Endothelial cell of umbilical vein (primary cell): ENCODE data around the gene CIDEA. TPM values are rescaled to one million over a fixed set of nuclear protein-coding genes. Genes with fewer than 3 reads are reported as not detected.
A peak's percentile ranks its signal among the peaks of the same experiment; 100 is the strongest.

ENCODE experiments used
- BruUV-seq: library from RNA; stranded (reverse); fragments of 400-500 nt; replicated peaks from 2 replicates; lab custom pipeline; 2021; lab: Mats Ljungman, UMichigan
- CTCF ChIA-PET: fragments of 300-600, 350-600 bp; sonication (Branson Sonifier 250); formaldehyde crosslinking; loops from one replicate; lab custom pipeline; 2021; ENCODE audit warnings: antibody characterized with exemption, inconsistent platforms; lab: Charles Lee
- POLR2A ChIA-PET: fragments of 300-600, 350-600 bp; sonication (Branson Sonifier 250); formaldehyde crosslinking; loops from one replicate; lab custom pipeline; 2021; ENCODE audit warnings: antibody characterized with exemption, inconsistent platforms; lab: Charles Lee
- DNase-seq: peaks from one replicate; pipeline ENCODE4 v3.0.0-alpha.2; 2011; ENCODE audit warnings: low read depth, low spot score
- FAIRE-seq: peaks from 2 replicates; lab custom pipeline; 2011; peaks lifted over from hg19 to GRCh38; lab: Jason Lieb, UNC
- H2AFZ ChIP-seq: 2 replicates; pipeline ENCODE4 v1.6.0; 2012; ENCODE audit warnings: low read depth, low read length, control low read depth, inconsistent platforms
- H3K27ac ChIP-seq: 2 replicates; pipeline ENCODE4 v1.5.1; 2011; ENCODE audit warnings: low read depth, mild to moderate bottlenecking, control low read depth, low read length, moderate library complexity; ENCODE audit not compliant: insufficient read depth
- H3K27me3 ChIP-seq, 2 experiments: 2 replicates each; pipeline versions ENCODE4 v1.6.0 to v1.6.1; 2011; ENCODE audit warnings: low read length in 2 of 2, mixed read lengths in 1 of 2; ENCODE audit not compliant: control insufficient read depth in 2 of 2, insufficient read depth in 2 of 2
- H3K36me3 ChIP-seq, 2 experiments: 2 replicates in 1 of 2; 3 replicates in 1 of 2; pipeline ENCODE4 v1.5.1; 2011; ENCODE audit warnings: low read length in 2 of 2, mild to moderate bottlenecking in 1 of 2, moderate library complexity in 1 of 2; ENCODE audit not compliant: control insufficient read depth in 2 of 2, insufficient read depth in 2 of 2; ENCODE audit errors: extremely low read depth in 1 of 2
- H3K4me1 ChIP-seq: 3 replicates; pipeline ENCODE4 v1.5.1; 2011; ENCODE audit warnings: mild to moderate bottlenecking, low read length; ENCODE audit not compliant: control insufficient read depth, insufficient read depth; ENCODE audit errors: extremely low read depth
- H3K4me2 ChIP-seq: 2 replicates; pipeline ENCODE4 v1.6.1; 2011; ENCODE audit warnings: low read length, control low read depth, mixed read lengths; ENCODE audit not compliant: insufficient read depth
- H3K4me3 ChIP-seq, 3 experiments: fragments of 200-600 bp in 1 of 3; sonication (generic), shearing (Covaris generic) in 1 of 3; replicated peaks in 1 of 3; 2 replicates each; pipeline ENCODE4 v1.5.1; 2011 to 2016; ENCODE audit warnings: control low read depth in 3 of 3, low read length in 3 of 3, mild to moderate bottlenecking in 2 of 3, inconsistent platforms in 1 of 3, low read depth in 1 of 3, moderate library complexity in 1 of 3; ENCODE audit not compliant: insufficient read depth in 1 of 3
- H3K79me2 ChIP-seq: 2 replicates; pipeline ENCODE4 v1.6.0; 2012; ENCODE audit warnings: low read length, inconsistent platforms; ENCODE audit not compliant: control insufficient read depth, insufficient read depth
- H3K9ac ChIP-seq: replicated peaks from 2 replicates; pipeline ENCODE3; 2011; ENCODE audit warnings: low read length, control low read depth; ENCODE audit not compliant: insufficient read depth; ENCODE audit errors: extremely low read depth
- H3K9me1 ChIP-seq: replicated peaks from 3 replicates; pipeline ENCODE4 v1.6.0; 2011; ENCODE audit warnings: mild to moderate bottlenecking, low read length; ENCODE audit not compliant: control insufficient read depth, insufficient read depth; ENCODE audit errors: extremely low read depth
- H3K9me3 ChIP-seq: replicated peaks from 2 replicates; pipeline ENCODE4 v1.5.1; 2012; ENCODE audit warnings: low read length, inconsistent platforms; ENCODE audit not compliant: control insufficient read depth, insufficient read depth
- H4K20me1 ChIP-seq: replicated peaks from 2 replicates; pipeline ENCODE3; 2011; ENCODE audit warnings: mild to moderate bottlenecking, low read length; ENCODE audit not compliant: control insufficient read depth, insufficient read depth; ENCODE audit errors: extremely low read depth
- CTCF ChIP-seq, 2 donors: IDR thresholded peaks; 1 replicate in 1 of 2; 2 replicates in 1 of 2; pipeline ENCODE4 v1.5.1; 2011; ENCODE audit warnings: low read length in 2 of 2, mild to moderate bottlenecking in 2 of 2, moderate library complexity in 2 of 2, control low read depth in 1 of 2, inconsistent platforms in 1 of 2, low read depth in 1 of 2; ENCODE audit not compliant: insufficient read depth in 1 of 2; ENCODE audit errors: extremely low read depth in 1 of 2
- EZH2 ChIP-seq: IDR thresholded peaks from 2 replicates; pipeline ENCODE4 v1.6.1; 2012; ENCODE audit warnings: borderline replicate concordance, low read depth, mild to moderate bottlenecking, moderate library complexity, low read length, inconsistent platforms; ENCODE audit not compliant: severe bottlenecking
- FOS ChIP-seq: IDR thresholded peaks from 2 replicates; pipeline ENCODE4 v1.6.1; 2011; ENCODE audit warnings: mild to moderate bottlenecking, low read length, moderate library complexity, borderline replicate concordance; ENCODE audit not compliant: insufficient read depth
- GATA2 ChIP-seq: IDR thresholded peaks from 2 replicates; pipeline ENCODE4 v1.7.0; 2011; ENCODE audit warnings: low read depth, mild to moderate bottlenecking, moderate library complexity, mixed read lengths, low read length; ENCODE audit not compliant: insufficient read length, insufficient read depth
- JUN ChIP-seq: IDR thresholded peaks from 2 replicates; pipeline ENCODE4 v1.6.1; 2011; ENCODE audit warnings: borderline replicate concordance, low read depth; ENCODE audit not compliant: insufficient read length, insufficient read depth
- MYC ChIP-seq: IDR thresholded peaks from one replicate; pipeline ENCODE4 v1.6.1; 2011; ENCODE audit warnings: mild to moderate bottlenecking, low read depth, low read length
- POLR2A ChIP-seq: IDR thresholded peaks from 2 replicates; pipeline ENCODE4 v1.6.1; 2012; ENCODE audit warnings: low read depth, mild to moderate bottlenecking, control low read depth, low read length
- POLR2AphosphoS5 ChIP-seq: IDR thresholded peaks from 2 replicates; pipeline ENCODE4 v1.6.1; 2012; ENCODE audit warnings: low read depth, mild to moderate bottlenecking, control low read depth, low read length, moderate library complexity; ENCODE audit not compliant: insufficient read depth
- dilution Hi-C: fragments of 300-500 bp; cut with MboI; formaldehyde crosslinking; loops from one replicate; pipeline ENCODE4 v1.15.0; 2019; ENCODE audit warnings: low sequenced_read_pairs; ENCODE audit not compliant: extremely low pct_ligation_motif_present
- intact Hi-C: fragments of 100-400 bp; cut with micrococcal nuclease; formaldehyde crosslinking; loops from one replicate; pipeline ENCODE4 v1.10.0; 2022
- polyA plus RNA-seq, 4 experiments: library from polyadenylated mRNA; depleted of rRNA in 3 of 4; stranded (reverse) in 3 of 4; unstranded in 1 of 4; fragments of >200 nt; gene quantifications; 2 replicates each; pipeline versions ENCODE4 v1.2.1 to v1.2.3, GENCODE V29; 2011 to 2012; ENCODE audit warnings: missing spikeins in 1 of 4
- total RNA-seq: library from RNA; stranded (reverse); gene quantifications from 2 replicates; pipeline ENCODE4 v1.2.3, GENCODE V29; 2021
- TF ChIP-seq, protein P1 (sequence below): IDR thresholded peaks from 2 replicates; pipeline ENCODE4 v1.6.1; 2011; ENCODE audit not compliant: insufficient read depth, insufficient read length

CIDEA gene
- total and polyA plus RNA-seq, 2 donors (not counting 3 experiments of a cell fraction or from before 2014, with no cell fraction given) = 0.42 TPM; not detected in 1

GRCh38 chr18:12278215-12278671 lies 24.1 kb downstream of the CIDEA start:
- Histone ChIP-seq H3K79me2 (no peaks in the 10 kb centered on the region), H3K9ac (peak overlapping the region; percentile 82), H3K27me3 (no peaks in the 10 kb centered on the region), H3K9me3 (no peaks in the 10 kb centered on the region), H3K27ac (peak overlapping the region; percentile 89), H3K9me1 (no peaks in the 10 kb centered on the region), H4K20me1 (no peaks in the 10 kb centered on the region), H3K4me1 (peaks cover 34% of the 10 kb centered on the region), H3K4me3 (peak overlapping the region in 2 of 3 experiments; percentile 30 to 44), H3K36me3 (no peaks in the 10 kb centered on the region), H2AFZ (no peak overlapping the region), H3K4me2 (peak overlapping the region; percentile 62)
- ChIA-PET CTCF (interaction anchor here (0.9 to 4.2 kb wide), 8 partner anchors 9 to 341 kb away, joined by 3 to 23 read pairs (median 8); partner anchors contain the start of gene TUBB6), POLR2A (interaction anchor here (0.7 to 3.4 kb wide), 8 partner anchors 9 to 713 kb away, joined by 3 to 46 read pairs (median 5); partner anchors contain the start of gene TUBB6)
- DNase-seq (no peak), FAIRE-seq (peak; percentile 12)
- BruUV-seq = no TSS peak
- intact Hi-C loops = no loop called here
- dilution Hi-C loops = no loop called here
- TF ChIP-seq, protein P1, sequence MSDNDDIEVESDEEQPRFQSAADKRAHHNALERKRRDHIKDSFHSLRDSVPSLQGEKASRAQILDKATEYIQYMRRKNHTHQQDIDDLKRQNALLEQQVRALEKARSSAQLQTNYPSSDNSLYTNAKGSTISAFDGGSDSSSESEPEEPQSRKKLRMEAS = no peak
- TF ChIP-seq FOS (no peak), GATA2 (no peak), POLR2A (no peak), MYC (no peak), JUN (no peak), EZH2 (no peak), CTCF (IDR thresholded peaks at IDR 0.05; ENCODE audit: extremely low read depth in 1 of 2, insufficient read depth in 1 of 2, low read depth in 1 of 2, low read length in 2 of 2) (no peak), POLR2AphosphoS5 (no peak)
